ENCODE measurements around the gene RFX4.

RFX4 gene

GRCh38 chr12:106740818-106741217 is 158.0 kb downstream of the RFX4 start:
- no peak for TF ChIP-seq CTCF (IDR thresholded peaks at IDR 0.05; ENCODE audit: borderline replicate concordance, control extremely low read depth, extremely low read depth, insufficient read depth, missing control alignments)
- in situ Hi-C loops (cut with MboI; ENCODE audit: low sequenced_read_pairs, unreplicated experiment), result no loop called here
- DNase-seq (ENCODE audit: low spot score), result no peak

- in situ Hi-C loops (cut with MboI; ENCODE audit: low sequenced_read_pairs, unreplicated experiment), result no loop called here
- no peak for DNase-seq (ENCODE audit: low spot score)
- TF ChIP-seq CTCF (IDR thresholded peaks at IDR 0.05; ENCODE audit: borderline replicate concordance, control extremely low read depth, extremely low read depth, insufficient read depth, missing control alignments), result no peak
These were observed 158.4 kb downstream of the RFX4 start for GRCh38 chr12:106741247-106741646.

- no peak for TF ChIP-seq CTCF (IDR thresholded peaks at IDR 0.05; ENCODE audit: borderline replicate concordance, control extremely low read depth, extremely low read depth, insufficient read depth, missing control alignments)
- no peak for DNase-seq (ENCODE audit: low spot score)
- in situ Hi-C loops (cut with MboI; ENCODE audit: low sequenced_read_pairs, unreplicated experiment), result no loop called here
These were observed 160.6 kb downstream of the RFX4 start for GRCh38 chr12:106743270-106743988.

GRCh38 chr12:106744600-106744999 is 161.8 kb downstream of the RFX4 start:
- in situ Hi-C loops (cut with MboI; ENCODE audit: low sequenced_read_pairs, unreplicated experiment), result no loop called here
- DNase-seq (ENCODE audit: low spot score), result no peak
- no peak for TF ChIP-seq CTCF (IDR thresholded peaks at IDR 0.05; ENCODE audit: borderline replicate concordance, control extremely low read depth, extremely low read depth, insufficient read depth, missing control alignments)

GRCh38 chr12:106745181-106745745 is 162.5 kb downstream of the RFX4 start:
- no peak for TF ChIP-seq CTCF (IDR thresholded peaks at IDR 0.05; ENCODE audit: borderline replicate concordance, control extremely low read depth, extremely low read depth, insufficient read depth, missing control alignments)
- no peak for DNase-seq (ENCODE audit: low spot score)
- in situ Hi-C loops (cut with MboI; ENCODE audit: low sequenced_read_pairs, unreplicated experiment), result no loop called here

- in situ Hi-C loops (cut with MboI; ENCODE audit: low sequenced_read_pairs, unreplicated experiment), result no loop called here
These were observed 165.2 kb downstream of the RFX4 start for GRCh38 chr12:106747973-106748436.

More at GRCh38 chr12:106747973-106748436, 165.2 kb downstream of the RFX4 start:
- peak; percentile 25 for DNase-seq (ENCODE audit: low spot score)
- TF ChIP-seq CTCF (IDR thresholded peaks at IDR 0.05; ENCODE audit: borderline replicate concordance, control extremely low read depth, extremely low read depth, insufficient read depth, missing control alignments), result no peak
